NCI-H748 (cell line): ENCODE data around the gene HOXA9.
A peak's percentile ranks its signal among the peaks of the same experiment; 100 is the strongest.

Experiments
- DNase-seq: peaks from one replicate; lab custom pipeline; 2025; ENCODE audit not compliant: unreplicated experiment; lab: John Stamatoyannopoulos, UW

The HOXA9 gene

DNA sequence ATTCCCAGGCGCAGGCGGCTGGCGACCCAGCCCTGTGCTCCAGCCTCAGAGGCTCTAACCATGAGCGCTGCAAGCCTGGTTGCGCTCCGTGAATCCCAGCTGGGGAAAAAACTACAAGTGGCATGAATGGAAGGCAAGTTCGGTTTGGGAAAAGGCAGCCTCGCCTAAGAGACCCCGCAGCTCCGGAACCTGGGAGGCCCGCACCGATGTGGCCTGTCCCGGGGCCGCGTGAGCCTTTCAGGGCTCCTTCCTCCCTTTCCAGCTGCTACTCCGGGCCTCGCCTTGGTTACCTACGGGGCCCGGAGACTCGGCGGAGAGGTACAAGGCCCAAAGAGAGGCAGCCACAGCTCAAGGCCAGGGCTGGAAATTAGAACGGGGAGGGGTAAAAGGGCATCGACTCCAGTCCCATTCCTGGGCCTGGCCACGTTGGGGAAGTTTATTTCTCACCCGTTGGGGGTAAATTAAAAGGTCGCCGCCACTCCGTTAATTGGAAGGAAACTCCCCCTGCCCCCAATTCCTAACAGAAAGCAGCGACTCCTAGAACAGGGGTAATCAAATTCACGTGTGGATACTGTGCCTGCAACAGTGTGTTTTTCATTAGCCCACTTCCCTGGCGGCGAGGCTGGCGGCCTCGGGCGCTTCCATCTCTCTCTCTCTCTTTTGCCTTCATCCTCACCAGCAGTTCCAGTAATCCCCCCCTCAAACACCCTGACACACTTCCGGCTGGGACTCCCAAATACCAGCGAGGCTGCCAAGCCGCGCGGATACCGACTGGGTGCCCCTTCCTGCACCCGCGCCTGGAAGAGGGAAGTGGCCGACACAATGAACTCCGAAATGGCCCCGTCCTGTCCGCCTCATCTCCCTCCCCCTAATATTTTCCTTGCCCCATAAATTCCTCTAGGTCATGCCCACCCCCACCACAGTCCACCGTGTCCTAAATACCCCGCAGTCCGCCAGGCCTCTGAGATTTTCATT, 1.5 kb upstream of the HOXA9 start:
- DNase-seq: no peak

GRCh38 chr7:27165996-27166530, 726 bp upstream of the HOXA9 start:
- DNase-seq: no peak

DNA sequence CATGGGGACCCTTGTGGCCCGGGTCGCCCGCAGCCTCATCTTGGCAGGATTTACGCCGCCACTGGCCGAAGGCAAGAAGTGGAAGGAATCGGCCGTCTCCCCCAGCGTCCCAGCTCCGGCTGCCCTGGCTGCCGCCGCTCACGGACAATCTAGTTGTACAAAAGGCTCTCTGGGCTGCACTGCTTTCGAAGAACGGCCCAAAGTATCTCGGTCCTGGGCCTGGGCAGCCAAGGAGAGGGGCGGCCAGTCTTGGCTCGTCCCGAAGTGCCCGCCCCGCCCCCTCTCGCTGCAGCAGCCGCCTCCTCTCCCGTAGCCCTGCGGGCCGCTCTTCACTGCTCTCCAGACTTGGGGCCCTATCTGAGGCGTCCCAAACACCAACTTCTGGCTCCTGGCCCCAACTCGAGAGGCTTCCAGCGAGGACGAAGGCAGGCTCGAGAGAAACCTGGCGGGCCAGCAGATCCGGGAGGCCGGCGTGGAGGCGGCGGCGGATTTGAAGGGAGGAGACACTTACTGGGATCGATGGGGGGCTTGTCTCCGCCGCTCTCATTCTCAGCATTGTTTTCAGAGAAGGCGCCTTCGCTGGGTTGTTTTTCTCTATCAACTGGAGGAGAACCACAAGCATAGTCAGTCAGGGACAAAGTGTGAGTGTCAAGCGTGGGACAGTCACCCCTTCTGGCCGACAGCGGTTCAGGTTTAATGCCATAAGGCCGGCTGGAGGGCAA, 809 bp downstream of the HOXA9 start:
- DNase-seq: no peak

GRCh38 chr7:27164045-27164366, 1.3 kb downstream of the HOXA9 start:
- no peak for DNase-seq

DNA sequence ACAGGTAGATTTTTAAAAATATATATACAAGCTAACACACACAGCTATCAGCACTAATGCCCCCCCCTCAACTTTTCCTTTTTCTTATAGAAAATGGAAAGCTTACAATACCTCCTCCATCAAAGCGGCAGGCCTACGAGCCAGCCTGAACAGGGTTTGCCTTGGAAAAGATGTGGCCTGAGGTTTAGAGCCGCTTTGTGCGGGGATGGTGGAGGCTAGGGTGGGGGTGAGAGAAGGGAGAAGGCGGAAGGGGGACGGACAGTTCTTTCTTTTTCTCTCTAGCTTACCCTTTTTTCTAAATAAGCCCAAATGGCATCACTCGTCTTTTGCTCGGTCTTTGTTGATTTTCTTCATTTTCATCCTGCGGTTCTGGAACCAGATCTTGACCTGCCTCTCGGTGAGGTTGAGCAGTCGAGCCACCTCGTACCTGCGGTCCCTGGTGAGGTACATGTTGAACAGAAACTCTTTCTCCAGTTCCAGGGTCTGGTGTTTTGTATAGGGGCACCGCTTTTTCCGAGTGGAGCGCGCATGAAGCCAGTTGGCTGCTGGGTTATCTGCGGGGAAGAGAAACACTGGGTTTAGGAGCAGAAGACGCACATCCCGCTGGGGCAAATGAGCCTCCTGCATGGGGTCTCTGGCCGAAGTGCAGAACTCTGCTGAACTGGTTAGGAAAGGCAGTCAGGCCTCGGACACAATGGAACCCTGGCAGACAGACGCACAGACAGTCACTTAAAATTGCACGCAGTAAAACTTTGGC, 1.9 kb downstream of the HOXA9 start:
- DNase-seq: no peak

DNA sequence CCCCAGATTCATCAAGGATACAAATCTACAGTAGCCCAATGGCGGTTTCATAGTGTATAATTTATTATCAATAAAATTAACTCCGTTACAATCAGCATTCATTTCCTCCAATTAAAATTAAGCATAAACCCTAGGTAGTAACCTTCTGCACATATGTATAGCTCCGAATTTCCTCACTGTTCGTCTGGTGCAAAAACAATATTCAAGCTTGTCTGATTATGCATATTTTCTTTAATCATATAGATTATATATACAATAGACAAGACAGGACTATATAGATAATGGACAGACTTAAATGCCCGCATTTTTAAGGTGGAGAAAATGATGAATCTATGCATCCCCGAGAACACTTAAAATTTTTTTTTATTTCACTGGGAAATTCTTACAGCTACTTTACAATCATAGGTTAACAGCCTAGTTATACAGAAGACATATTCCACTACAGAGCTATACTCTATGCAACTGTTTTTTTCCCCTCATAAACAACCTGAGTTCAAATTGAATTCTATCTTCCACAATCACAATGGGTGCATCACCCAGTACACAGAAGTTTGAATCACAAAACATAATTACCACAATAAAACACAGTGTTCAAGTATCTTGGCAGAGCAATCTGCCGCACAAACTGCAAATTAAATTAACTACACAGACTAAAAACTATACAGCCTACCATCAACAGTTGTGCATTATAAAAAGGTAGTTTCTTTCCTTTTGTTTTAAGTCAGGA, 2.6 kb downstream of the HOXA9 start:
- DNase-seq: no peak

DNA sequence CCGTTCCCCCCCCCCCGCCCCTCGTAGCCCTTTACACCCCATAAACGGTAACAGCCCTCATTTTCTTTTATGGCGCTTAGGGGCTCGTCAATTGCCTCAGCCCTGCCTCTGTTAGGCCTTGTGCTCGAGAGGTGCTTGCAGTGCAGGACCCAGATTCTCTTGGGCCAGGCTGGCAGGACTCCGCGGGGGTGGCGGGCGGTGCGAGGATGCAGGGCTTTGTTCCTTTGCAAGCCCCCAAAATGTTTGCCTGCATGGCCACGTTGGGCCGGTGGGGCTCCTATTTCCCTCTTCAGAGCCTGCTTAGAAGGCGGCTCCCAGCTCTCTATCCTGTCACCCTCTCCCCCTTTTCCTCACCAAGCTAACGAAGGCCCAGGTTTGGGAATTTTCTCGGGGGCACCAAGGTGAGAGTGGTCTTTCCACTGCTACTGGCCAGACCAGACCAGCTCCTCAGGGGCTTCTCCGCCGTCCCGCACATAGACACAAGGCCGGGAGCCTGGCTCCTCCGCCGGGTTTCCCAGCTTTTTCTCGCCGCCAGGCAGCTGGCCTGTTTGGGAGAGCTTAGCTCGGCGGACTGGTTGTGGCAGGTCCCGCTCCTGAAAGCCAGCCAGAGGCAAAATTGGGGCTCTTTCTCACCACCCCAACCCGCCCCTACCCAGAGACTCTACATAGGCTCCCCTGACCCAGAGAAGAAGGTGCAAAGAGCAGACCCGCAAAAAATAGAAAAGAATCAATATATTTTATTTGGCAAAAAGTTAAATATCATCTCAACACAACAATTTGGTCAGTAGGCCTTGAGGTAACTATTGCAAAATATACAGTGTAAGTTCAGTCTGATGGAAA, 3.4 kb downstream of the HOXA9 start:
- no peak for DNase-seq

DNA sequence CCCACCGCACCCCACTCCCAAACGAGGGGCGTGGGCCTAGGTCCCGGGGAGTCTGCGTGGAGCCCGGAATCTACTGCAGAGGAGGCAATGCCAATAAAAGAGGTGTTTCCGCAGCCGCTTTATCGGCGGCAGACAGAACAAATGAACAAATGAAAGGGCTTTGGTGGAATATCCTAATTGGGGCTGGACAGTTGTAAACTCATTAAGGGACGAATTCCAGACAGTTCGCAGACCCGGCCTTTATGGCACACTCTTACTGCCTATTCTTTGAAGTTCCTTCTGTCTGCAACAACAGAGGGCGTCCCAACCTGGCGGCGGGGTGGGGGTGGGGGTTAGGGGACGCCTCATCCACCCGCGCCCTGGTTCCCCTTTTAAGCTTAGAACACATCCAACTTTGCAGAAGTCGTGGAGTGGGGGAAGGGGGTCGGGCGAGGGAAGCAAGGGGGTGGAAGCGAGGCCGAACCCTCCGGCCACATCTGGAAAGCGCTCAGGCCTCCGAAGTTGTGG, 4.1 kb downstream of the HOXA9 start:
- DNase-seq: no peak

GRCh38 chr7:27160546-27161213, 4.7 kb downstream of the HOXA9 start:
- DNase-seq: peak; percentile 85

DNA sequence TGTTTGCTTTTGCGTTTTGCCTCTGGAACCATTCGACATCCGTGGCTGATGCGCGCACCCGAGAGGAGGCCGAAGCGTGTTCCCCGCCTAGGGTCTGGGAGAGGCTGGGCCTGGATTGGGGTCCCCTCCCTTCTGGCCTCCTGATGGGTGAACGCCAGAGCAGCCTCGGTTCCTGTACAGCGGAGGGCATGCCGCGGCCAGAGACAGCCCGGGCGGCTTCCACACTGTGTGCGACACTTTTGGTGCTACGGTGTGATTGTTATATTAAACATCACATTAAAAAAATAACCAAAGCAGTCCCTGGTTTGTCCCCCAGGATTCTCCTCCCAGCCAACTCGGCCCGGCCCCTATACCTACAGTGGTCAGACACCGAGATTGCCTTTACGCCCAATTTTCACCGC, 5.2 kb downstream of the HOXA9 start:
- DNase-seq: peak; percentile 19

- DNase-seq: no peak
These were observed 5.8 kb downstream of the HOXA9 start for GRCh38 chr7:27159266-27160144.

DNA sequence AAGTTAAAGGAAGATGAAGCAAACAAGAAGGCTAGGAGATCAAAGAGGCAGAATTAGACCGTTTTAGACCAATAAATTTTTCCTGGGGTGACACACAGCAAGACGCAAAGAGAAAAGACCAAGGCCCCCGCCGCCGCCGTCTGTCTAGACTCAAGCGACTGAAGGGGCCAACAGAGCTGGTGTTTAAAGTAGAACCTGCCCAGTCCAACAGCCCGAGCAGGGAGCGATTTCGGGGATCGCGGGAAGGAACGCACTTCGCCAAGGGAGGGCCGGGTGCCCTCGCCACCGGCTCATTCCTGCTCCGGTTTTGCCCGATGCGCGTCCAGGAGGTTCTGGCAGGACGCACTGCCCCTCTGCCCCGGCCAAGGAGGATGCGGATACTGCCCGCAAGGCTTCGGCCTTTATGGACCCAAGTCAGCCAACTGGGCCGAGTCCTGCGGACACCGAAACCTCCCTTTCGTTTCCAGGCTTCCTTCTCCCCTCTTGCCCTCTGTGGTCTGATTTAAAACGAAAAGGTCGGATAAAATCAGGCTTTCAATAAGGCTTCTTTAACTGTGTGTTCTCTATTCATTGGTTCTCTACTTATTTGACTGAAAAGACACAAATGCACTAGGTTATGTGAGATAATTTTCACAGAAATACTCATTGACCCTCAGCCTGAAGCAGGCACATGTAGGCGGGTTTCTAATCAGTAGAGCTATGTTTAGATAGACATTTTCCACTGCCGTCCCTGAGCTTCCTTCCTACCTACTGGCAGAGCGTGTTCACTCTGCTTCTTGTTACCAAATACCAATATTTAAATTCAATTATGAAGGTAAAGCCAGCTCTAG, 6.7 kb downstream of the HOXA9 start:
- no peak for DNase-seq

DNA sequence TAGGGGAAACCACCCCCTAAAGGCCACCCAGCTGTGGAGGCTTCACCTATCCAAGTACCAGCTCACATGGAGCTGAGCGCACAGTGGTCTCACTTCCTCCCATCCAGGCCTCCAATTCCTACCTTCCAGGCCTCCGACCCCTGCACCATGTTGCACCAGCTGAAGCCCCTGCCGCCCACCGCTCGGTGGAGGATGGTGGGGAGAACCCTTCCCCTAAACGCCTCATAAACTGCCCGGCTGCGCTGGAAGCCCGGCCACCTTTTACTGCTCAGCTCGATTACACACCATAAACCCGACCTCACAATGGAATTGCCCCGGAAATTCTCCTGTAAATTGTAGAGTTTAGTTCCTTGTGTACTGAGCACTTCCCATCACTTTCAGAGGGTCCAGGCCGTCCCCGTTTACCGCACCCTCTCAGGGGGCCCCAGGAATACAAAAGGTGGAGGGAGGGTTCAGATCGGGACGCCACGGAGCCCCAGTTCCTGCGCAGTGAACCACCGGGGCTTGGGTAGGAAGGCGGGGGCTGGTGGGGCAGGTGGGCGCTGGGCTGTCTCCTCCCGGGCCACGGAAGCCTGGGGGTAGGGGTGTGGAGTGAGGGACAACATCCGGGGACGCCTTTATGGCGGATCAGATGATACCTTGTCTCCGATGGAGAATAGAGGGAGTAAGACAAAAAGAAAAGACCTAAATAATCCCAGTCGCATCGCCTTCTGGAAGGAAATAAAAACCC, 7.5 kb downstream of the HOXA9 start:
- no peak for DNase-seq

GRCh38 chr7:27156916-27157701, 8.2 kb downstream of the HOXA9 start:
- DNase-seq: no peak

- DNase-seq: no peak
These were observed 8.8 kb downstream of the HOXA9 start, which contains the start of gene HOXA7 for GRCh38 chr7:27156508-27156898. TSS of gene HOXA7 (minus strand) at chr7:27156675. CDS start at chr7:27156545, 130 bp downstream.
